Adrenal gland (tissue), 5 donors: Measurements from ENCODE around the gene MRPL34.

Experiments used
- POLR2A ChIP-seq, 2 donors: fragments of 450-650 bp; IDR thresholded peaks; one replicate each; pipeline ENCODE4 v1.6.1; 2017; ENCODE audit warnings: antibody characterized with exemption in 2 of 2, mild to moderate bottlenecking in 2 of 2, moderate library complexity in 1 of 2
- TF ChIP-seq, protein P1 (sequence below), 6 experiments: fragments of 450-650 bp in 4 of 6; fragments of 200-600 bp in 2 of 6; sonication (generic) in 1 of 6; IDR thresholded peaks; 1 replicate in 5 of 6; 2 replicates in 1 of 6; pipeline versions ENCODE4 v1.5.1 to v1.8.0; 2016 to 2021; ENCODE audit warnings: antibody characterized with exemption in 6 of 6, mild to moderate bottlenecking in 2 of 6, moderate library complexity in 1 of 6
- donor health status: DM: no; HTN: no; CAD: no.

DNA sequence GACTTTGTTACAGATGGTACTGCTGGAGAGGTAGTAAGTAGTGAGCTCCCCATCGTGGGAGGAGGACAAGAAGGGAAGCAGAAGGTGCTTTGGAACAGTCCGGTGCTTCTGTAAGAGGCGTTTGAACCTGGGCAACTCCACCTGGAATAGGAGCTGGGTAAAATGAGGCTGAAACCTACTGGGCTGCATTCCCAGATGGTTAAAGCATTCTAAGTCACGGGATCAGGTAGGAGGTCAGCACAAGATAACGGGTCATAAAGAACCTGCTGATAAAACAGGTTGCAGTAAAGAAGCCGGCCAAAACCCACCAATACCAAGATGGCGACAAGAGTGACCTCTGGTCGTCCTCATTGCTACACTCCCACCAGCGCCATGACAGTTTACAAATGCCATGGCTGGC lies 18.9 kb upstream of the MRPL34 start:
- TF ChIP-seq POLR2A (IDR thresholded peaks at IDR 0.05) = no peak
- TF ChIP-seq, protein P1, sequence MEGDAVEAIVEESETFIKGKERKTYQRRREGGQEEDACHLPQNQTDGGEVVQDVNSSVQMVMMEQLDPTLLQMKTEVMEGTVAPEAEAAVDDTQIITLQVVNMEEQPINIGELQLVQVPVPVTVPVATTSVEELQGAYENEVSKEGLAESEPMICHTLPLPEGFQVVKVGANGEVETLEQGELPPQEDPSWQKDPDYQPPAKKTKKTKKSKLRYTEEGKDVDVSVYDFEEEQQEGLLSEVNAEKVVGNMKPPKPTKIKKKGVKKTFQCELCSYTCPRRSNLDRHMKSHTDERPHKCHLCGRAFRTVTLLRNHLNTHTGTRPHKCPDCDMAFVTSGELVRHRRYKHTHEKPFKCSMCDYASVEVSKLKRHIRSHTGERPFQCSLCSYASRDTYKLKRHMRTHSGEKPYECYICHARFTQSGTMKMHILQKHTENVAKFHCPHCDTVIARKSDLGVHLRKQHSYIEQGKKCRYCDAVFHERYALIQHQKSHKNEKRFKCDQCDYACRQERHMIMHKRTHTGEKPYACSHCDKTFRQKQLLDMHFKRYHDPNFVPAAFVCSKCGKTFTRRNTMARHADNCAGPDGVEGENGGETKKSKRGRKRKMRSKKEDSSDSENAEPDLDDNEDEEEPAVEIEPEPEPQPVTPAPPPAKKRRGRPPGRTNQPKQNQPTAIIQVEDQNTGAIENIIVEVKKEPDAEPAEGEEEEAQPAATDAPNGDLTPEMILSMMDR (IDR thresholded peaks at IDR 0.05) = no peak
